ENCODE data around the gene ZNF777. TPM values are rescaled to one million over a fixed set of nuclear protein-coding genes. Genes with fewer than 3 reads are reported as not detected.
A peak's percentile ranks its signal among the peaks of the same experiment; 100 is the strongest.

The ZNF777 gene
- total and polyA plus RNA-seq, 2 of the 4 experiments (the other 2 are of a cell fraction): 3.2 to 6.5 TPM

DNA sequence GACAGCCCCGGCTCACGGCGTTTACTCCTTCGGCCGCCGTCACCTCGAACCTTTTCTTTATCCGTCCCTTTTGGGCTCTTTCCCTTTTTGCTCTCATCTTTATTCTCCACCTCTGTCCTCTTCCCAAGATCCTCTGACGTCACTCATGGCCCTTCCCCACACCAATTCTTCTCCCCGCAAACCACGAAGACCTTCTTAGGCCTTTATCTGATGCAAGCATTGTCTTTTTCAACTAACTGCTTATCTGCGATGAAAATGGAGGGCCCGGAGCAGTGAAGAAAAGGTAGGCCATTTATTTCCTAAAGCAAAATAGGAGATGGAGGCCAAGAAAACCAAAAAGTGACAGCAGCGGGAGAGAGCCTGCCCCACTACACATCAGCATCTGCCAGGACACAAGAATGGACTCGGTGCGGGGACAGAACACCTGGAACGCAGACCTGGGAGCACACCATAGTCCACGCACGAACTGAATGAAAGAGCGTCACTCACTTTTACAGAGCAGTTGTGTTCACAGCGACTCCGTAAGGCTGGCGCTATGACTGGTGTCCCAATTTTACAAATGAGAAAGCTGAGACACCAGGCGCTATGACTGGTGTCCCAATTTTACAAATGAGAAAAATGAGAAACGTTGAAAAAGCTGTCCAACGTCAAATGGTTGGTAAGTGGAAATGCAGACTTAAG lies 45.3 kb downstream of the ZNF777 start:
- Histone ChIP-seq H4K8ac (ENCODE audit: low read depth in 2 of 2, low read length in 2 of 2) (no peak overlapping the region), H4K5ac (ENCODE audit: low read depth, low read length) (no peak overlapping the region), H2BK5ac (ENCODE audit: low read depth, low read length, poor library complexity, severe bottlenecking) (no peak overlapping the region), H3K27ac (ENCODE audit: insufficient read depth, low read length) (no peak overlapping the region), H3K9ac (ENCODE audit: low read depth, low read length) (no peak overlapping the region), H3K4ac (ENCODE audit: low read depth, low read length) (no peak overlapping the region), H3K79me1 (ENCODE audit: low read depth in 1 of 2, low read length in 2 of 2) (no peaks in the 10 kb centered on the region), H2AFZ (replicated peaks; ENCODE audit: low read length, poor library complexity) (peak overlapping the region; percentile 85), H3K4me2 (ENCODE audit: low read depth, low read length) (no peak overlapping the region), H3K4me1 (ENCODE audit: control insufficient read depth, insufficient read depth, low read length) (no peaks in the 10 kb centered on the region), H3K9me1 (ENCODE audit: insufficient read depth, low read length) (no peaks in the 10 kb centered on the region), H2BK120ac (ENCODE audit: low read depth, low read length) (no peak overlapping the region), H4K91ac (ENCODE audit: insufficient read depth, low read depth, low read length) (no peak overlapping the region), H3K56ac (ENCODE audit: extremely low read depth, insufficient read depth, low read length) (no peak overlapping the region), H3K14ac (replicated peaks; ENCODE audit: low read depth, low read length) (no peak overlapping the region), H3K18ac (ENCODE audit: low read depth, low read length) (no peak overlapping the region), H2BK15ac (ENCODE audit: low read depth, low read length) (no peak overlapping the region), H3K23ac (ENCODE audit: low read depth, low read length) (no peak overlapping the region), H3K36me3 (ENCODE audit: control insufficient read depth, insufficient read depth, low read length) (no peaks in the 10 kb centered on the region), H2AK9ac (replicated peaks; ENCODE audit: low read depth, low read length, poor library complexity) (no peak overlapping the region), H3K9me3 (ENCODE audit: control insufficient read depth, insufficient read depth, low read length) (no peaks in the 10 kb centered on the region), H4K20me1 (ENCODE audit: insufficient read depth, low read length) (no peaks in the 10 kb centered on the region), H3K4me3 (ENCODE audit: insufficient read depth, low read depth, low read length) (no peak overlapping the region; the same call in 1 of the 2 replicates), H3K27me3 (ENCODE audit: control insufficient read depth, insufficient read depth, low read length) (no peaks in the 10 kb centered on the region), H2AK5ac (ENCODE audit: low read depth, low read length) (no peak overlapping the region), H2BK20ac (ENCODE audit: low read depth, low read length) (no peak overlapping the region)
- ChIA-PET CTCF (no interaction called here), POLR2A (ENCODE audit: unreplicated experiment) (no interaction called here)
- ATAC-seq (ENCODE audit: low read depth): peak; percentile 21
- dilution Hi-C loops (cut with HindIII; ENCODE audit: low sequenced_read_pairs, unreplicated experiment): no loop called here
- TF ChIP-seq RCOR1 (IDR thresholded peaks at IDR 0.05; ENCODE audit: insufficient replicate concordance, low read length): no peak
- no peak for TF ChIP-seq MXI1 (IDR thresholded peaks at IDR 0.05; ENCODE audit: borderline replicate concordance, low read depth, low read length)
- no peak for TF ChIP-seq MAZ (IDR thresholded peaks at IDR 0.05; ENCODE audit: borderline replicate concordance, low read depth, low read length)
- TF ChIP-seq RFX5 (IDR thresholded peaks at IDR 0.05; ENCODE audit: low read depth, low read length): no peak
- TF ChIP-seq CEBPB (IDR thresholded peaks at IDR 0.05; ENCODE audit: low read depth, low read length): no peak
- TF ChIP-seq BHLHE40 (IDR thresholded peaks at IDR 0.05; ENCODE audit: low read depth, low read length): no peak
- no peak for TF ChIP-seq FOS (IDR thresholded peaks at IDR 0.05; ENCODE audit: low read depth, low read length)
- no peak for TF ChIP-seq RAD21 (IDR thresholded peaks at IDR 0.05; ENCODE audit: low read length)
- no peak for TF ChIP-seq POLR2A (IDR thresholded peaks at IDR 0.05; ENCODE audit: low read depth, low read length)
- TF ChIP-seq ELK1 (IDR thresholded peaks at IDR 0.05; ENCODE audit: borderline replicate concordance, low read depth, low read length): no peak
- TF ChIP-seq, protein P1, sequence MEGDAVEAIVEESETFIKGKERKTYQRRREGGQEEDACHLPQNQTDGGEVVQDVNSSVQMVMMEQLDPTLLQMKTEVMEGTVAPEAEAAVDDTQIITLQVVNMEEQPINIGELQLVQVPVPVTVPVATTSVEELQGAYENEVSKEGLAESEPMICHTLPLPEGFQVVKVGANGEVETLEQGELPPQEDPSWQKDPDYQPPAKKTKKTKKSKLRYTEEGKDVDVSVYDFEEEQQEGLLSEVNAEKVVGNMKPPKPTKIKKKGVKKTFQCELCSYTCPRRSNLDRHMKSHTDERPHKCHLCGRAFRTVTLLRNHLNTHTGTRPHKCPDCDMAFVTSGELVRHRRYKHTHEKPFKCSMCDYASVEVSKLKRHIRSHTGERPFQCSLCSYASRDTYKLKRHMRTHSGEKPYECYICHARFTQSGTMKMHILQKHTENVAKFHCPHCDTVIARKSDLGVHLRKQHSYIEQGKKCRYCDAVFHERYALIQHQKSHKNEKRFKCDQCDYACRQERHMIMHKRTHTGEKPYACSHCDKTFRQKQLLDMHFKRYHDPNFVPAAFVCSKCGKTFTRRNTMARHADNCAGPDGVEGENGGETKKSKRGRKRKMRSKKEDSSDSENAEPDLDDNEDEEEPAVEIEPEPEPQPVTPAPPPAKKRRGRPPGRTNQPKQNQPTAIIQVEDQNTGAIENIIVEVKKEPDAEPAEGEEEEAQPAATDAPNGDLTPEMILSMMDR (conservative IDR thresholded peaks at IDR 0.05; ENCODE audit: low read depth, low read length): no peak
- WGBS, 2 experiments (ENCODE audit: extremely low coverage in 2 of 2, insufficient read length in 1 of 2): 35% methylated on average over 20 of the region's 26 CpGs; no CpG with 5 or more reads in 1 of the 2 experiments
- DNase-seq: peak; percentile 37
- BruUV-seq (replicated peaks): no TSS peak
- in situ Hi-C loops (cut with MboI; ENCODE audit: low sequenced_read_pairs): no loop called here
- intact Hi-C loops (cut with micrococcal nuclease): no loop called here

Measured in IMR-90 (cell line).